Measurements from ENCODE around the gene INSYN2A.

INSYN2A gene

DNA sequence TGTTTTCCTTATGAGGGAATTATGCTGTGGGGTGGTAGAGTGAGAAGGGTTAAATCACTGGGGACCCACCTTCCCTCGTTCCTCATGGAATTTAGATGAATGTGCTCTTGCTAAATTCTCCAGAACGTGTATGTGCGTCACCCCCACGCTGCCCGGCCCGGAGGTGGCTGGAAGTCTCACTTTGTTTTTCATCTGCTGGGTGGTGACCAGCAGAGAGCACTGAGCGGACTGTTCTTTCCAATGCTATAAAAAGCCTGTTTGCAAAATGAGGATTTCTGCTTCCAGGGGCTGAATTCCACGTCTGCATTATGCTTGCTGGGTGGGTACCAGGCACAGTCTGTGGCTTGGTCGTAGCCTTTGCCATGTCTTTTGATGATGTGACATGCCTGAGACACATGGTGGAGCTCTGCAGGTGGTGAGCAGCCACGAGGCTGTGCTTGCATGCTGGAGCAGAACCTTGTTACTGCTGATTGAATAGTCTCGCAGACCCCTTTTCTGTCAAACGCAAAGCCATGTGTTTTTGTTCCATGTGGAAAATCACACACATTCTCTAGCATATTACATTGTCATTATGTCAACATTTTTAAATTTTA, 31.9 kb upstream of the INSYN2A start:
- no peak overlapping the region for H3K27ac ChIP-seq (replicated peaks)
- DNase-seq (ENCODE audit: low read depth in 1 of 2, low spot score in 1 of 2): no peak

DNA sequence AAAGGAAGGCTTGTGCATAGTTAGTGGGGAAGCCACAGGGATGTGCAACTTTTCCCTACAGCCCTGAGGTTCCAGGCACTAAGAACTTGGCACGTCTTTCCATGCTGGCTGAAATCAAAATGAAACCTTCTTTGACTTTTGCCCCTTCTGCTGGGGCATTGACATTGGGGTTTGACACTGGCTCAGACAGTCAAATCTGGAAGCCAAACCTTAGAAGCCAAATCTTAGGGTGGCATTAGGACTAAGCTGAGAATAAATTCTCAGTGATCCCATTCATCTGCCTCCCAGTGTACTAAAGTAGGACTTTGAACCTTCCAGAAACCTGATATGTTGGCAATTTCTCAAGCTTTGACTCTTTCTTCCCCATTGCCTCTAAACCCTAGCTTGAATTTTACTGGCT, 31.3 kb upstream of the INSYN2A start:
- Histone ChIP-seq H3K27me3 (ENCODE audit: insufficient read depth, poor library complexity, severe bottlenecking) (no peaks in the 10 kb centered on the region), H3K4me3 (replicated peaks; ENCODE audit: insufficient read depth, low read length) (no peak overlapping the region), H3K27ac (replicated peaks) (no peak overlapping the region)
- TF ChIP-seq, protein P1, sequence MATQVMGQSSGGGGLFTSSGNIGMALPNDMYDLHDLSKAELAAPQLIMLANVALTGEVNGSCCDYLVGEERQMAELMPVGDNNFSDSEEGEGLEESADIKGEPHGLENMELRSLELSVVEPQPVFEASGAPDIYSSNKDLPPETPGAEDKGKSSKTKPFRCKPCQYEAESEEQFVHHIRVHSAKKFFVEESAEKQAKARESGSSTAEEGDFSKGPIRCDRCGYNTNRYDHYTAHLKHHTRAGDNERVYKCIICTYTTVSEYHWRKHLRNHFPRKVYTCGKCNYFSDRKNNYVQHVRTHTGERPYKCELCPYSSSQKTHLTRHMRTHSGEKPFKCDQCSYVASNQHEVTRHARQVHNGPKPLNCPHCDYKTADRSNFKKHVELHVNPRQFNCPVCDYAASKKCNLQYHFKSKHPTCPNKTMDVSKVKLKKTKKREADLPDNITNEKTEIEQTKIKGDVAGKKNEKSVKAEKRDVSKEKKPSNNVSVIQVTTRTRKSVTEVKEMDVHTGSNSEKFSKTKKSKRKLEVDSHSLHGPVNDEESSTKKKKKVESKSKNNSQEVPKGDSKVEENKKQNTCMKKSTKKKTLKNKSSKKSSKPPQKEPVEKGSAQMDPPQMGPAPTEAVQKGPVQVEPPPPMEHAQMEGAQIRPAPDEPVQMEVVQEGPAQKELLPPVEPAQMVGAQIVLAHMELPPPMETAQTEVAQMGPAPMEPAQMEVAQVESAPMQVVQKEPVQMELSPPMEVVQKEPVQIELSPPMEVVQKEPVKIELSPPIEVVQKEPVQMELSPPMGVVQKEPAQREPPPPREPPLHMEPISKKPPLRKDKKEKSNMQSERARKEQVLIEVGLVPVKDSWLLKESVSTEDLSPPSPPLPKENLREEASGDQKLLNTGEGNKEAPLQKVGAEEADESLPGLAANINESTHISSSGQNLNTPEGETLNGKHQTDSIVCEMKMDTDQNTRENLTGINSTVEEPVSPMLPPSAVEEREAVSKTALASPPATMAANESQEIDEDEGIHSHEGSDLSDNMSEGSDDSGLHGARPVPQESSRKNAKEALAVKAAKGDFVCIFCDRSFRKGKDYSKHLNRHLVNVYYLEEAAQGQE (IDR thresholded peaks at IDR 0.05; ENCODE audit: insufficient replicate concordance, low read depth): no peak
- TF ChIP-seq, protein P2, sequence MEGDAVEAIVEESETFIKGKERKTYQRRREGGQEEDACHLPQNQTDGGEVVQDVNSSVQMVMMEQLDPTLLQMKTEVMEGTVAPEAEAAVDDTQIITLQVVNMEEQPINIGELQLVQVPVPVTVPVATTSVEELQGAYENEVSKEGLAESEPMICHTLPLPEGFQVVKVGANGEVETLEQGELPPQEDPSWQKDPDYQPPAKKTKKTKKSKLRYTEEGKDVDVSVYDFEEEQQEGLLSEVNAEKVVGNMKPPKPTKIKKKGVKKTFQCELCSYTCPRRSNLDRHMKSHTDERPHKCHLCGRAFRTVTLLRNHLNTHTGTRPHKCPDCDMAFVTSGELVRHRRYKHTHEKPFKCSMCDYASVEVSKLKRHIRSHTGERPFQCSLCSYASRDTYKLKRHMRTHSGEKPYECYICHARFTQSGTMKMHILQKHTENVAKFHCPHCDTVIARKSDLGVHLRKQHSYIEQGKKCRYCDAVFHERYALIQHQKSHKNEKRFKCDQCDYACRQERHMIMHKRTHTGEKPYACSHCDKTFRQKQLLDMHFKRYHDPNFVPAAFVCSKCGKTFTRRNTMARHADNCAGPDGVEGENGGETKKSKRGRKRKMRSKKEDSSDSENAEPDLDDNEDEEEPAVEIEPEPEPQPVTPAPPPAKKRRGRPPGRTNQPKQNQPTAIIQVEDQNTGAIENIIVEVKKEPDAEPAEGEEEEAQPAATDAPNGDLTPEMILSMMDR (IDR thresholded peaks at IDR 0.05; ENCODE audit: insufficient read depth, low read length): no peak
- TF ChIP-seq GABPA (IDR thresholded peaks at IDR 0.05; ENCODE audit: low read depth) (no peak), SPI1 (IDR thresholded peaks at IDR 0.05; ENCODE audit: borderline replicate concordance, low read depth) (no peak), POLR2AphosphoS5 (IDR thresholded peaks at IDR 0.05; ENCODE audit: low read depth) (no peak)
- DNase-seq (ENCODE audit: low read depth in 1 of 2, low spot score in 1 of 2): no peak

More for the DNA sequence above, 31.9 kb upstream of the INSYN2A start:
- TF ChIP-seq POLR2AphosphoS5 (IDR thresholded peaks at IDR 0.05; ENCODE audit: low read depth): no peak
- TF ChIP-seq, protein P1 (IDR thresholded peaks at IDR 0.05; ENCODE audit: insufficient replicate concordance, low read depth): no peak
- TF ChIP-seq, protein P2 (IDR thresholded peaks at IDR 0.05; ENCODE audit: insufficient read depth, low read length): no peak
- TF ChIP-seq GABPA (IDR thresholded peaks at IDR 0.05; ENCODE audit: low read depth): no peak
- no peak for TF ChIP-seq SPI1 (IDR thresholded peaks at IDR 0.05; ENCODE audit: borderline replicate concordance, low read depth)
- Histone ChIP-seq H3K4me3 (replicated peaks; ENCODE audit: insufficient read depth, low read length) (no peak overlapping the region), H3K27me3 (ENCODE audit: insufficient read depth, poor library complexity, severe bottlenecking) (no peaks in the 10 kb centered on the region)

DNA sequence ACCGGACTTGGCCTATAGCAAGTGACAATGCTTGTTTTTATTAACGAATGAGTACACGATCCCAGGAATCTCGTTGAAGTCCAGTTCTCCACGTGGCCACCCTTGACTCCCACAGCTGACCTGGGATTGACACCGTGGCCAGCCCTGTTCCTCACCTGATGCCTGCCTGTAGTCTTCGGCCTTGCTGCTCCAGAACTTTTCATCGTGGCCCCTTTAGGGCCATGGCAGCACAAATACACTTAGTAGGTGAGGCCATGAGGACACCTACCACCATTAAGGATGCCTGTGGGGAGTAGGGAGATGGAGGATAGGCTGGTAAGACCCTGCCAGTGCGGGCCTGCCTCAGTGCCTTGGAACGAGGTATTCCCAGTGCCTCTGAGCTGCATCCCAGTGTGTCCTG, 30.6 kb upstream of the INSYN2A start:
- Histone ChIP-seq H3K27ac (replicated peaks) (no peak overlapping the region), H3K27me3 (ENCODE audit: insufficient read depth, poor library complexity, severe bottlenecking) (no peaks in the 10 kb centered on the region), H3K4me3 (replicated peaks; ENCODE audit: insufficient read depth, low read length) (no peak overlapping the region)
- TF ChIP-seq, protein P2 (IDR thresholded peaks at IDR 0.05; ENCODE audit: insufficient read depth, low read length): no peak
- TF ChIP-seq, protein P1 (IDR thresholded peaks at IDR 0.05; ENCODE audit: insufficient replicate concordance, low read depth): no peak
- TF ChIP-seq GABPA (IDR thresholded peaks at IDR 0.05; ENCODE audit: low read depth) (no peak), POLR2AphosphoS5 (IDR thresholded peaks at IDR 0.05; ENCODE audit: low read depth) (no peak), SPI1 (IDR thresholded peaks at IDR 0.05; ENCODE audit: borderline replicate concordance, low read depth) (no peak)
- no peak for DNase-seq (ENCODE audit: low read depth in 1 of 2, low spot score in 1 of 2)
